Duodenal mucosa (tissue), 2 donors: ENCODE data around the gene CA6.
"Not testable (repeated sequence)": the region's sequence is repeated elsewhere in the genome, so short reads cannot be mapped to it uniquely, and the experiment has no call there.

Source experiments
- H3K27ac ChIP-seq: one replicate; pipeline ENCODE4 v1.7.0; 2013; ENCODE audit warnings: low read depth, low read length
- H3K27me3 ChIP-seq, 2 donors: one replicate each; pipeline ENCODE4 v1.7.0; 2013; ENCODE audit warnings: low read length in 2 of 2, control low read depth in 1 of 2; ENCODE audit not compliant: insufficient read depth in 2 of 2, control insufficient read depth in 1 of 2
- H3K36me3 ChIP-seq, 2 donors: one replicate each; pipeline ENCODE4 v1.7.0; 2013; ENCODE audit warnings: low read length in 2 of 2, control low read depth in 1 of 2; ENCODE audit not compliant: insufficient read depth in 2 of 2, control insufficient read depth in 1 of 2
- H3K4me1 ChIP-seq, 2 donors: one replicate each; pipeline ENCODE4 v1.7.0; 2013; ENCODE audit warnings: low read length in 2 of 2, control low read depth in 1 of 2; ENCODE audit not compliant: insufficient read depth in 2 of 2, control insufficient read depth in 1 of 2
- H3K4me3 ChIP-seq, 2 donors: one replicate each; pipeline ENCODE4 v1.7.0; 2013; ENCODE audit warnings: low read length in 2 of 2, low read depth in 1 of 2
- H3K9ac ChIP-seq, 2 donors: one replicate each; pipeline ENCODE4 v1.7.0; 2013; ENCODE audit warnings: low read length in 2 of 2, low read depth in 1 of 2
- H3K9me3 ChIP-seq, 2 donors: one replicate each; pipeline ENCODE4 v1.7.0; 2013; ENCODE audit warnings: low read length in 2 of 2, control low read depth in 1 of 2; ENCODE audit not compliant: control insufficient read depth in 1 of 2

Gene CA6

DNA sequence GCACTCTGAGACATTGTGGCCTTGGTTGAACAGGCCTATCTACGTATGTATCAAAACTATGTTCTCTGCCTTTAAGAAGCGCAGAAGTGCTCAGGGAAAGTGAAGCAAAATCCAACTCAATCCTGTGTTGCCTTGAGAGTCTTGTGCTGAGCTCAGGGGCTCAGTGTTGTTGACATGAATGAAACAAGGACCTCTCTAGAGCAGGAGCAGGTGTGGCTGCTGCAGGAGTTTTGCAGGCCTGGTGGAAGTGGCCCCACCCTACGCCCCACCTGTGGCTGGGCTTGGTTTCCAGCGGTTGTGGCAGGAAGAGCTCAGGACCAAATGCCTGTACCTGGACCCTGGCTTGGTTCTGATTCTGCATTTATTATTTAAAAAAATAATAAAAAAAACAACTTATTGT is 20.9 kb downstream of the CA6 start:
- Histone ChIP-seq H3K27me3 (no peaks in the 10 kb centered on the region), H3K36me3 (no peaks in the 10 kb centered on the region), H3K27ac (no peak overlapping the region), H3K4me3 (no peak overlapping the region), H3K9me3 (no peaks in the 10 kb centered on the region), H3K9ac (no peak overlapping the region), H3K4me1 (peaks cover 0 to 8% of the 10 kb centered on the region in 2 donors)

DNA sequence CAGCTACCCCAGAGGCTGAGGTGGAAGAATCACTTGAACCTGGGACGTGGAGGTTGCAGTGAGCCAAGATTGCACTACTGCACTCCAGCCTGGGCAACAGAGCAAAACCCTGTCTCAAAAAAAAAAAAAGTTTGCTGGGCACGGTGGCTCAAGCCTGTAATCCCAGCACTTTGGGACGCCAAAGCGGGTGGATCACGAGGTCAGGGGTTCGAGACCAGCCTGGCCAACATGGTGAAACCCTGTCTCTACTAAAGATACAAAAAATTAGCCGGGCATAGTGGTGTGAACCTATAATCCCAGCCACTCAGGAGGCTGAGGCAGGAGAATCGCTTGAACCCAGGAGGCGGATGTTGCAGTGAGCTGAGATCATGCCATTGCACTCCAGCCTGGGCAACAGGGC is 23.2 kb downstream of the CA6 start:
- not testable (repeated sequence) for H3K9me3 ChIP-seq, H3K4me3 ChIP-seq, H3K27ac ChIP-seq, H3K27me3 ChIP-seq, H3K9ac ChIP-seq, H3K36me3 ChIP-seq, H3K4me1 ChIP-seq

DNA sequence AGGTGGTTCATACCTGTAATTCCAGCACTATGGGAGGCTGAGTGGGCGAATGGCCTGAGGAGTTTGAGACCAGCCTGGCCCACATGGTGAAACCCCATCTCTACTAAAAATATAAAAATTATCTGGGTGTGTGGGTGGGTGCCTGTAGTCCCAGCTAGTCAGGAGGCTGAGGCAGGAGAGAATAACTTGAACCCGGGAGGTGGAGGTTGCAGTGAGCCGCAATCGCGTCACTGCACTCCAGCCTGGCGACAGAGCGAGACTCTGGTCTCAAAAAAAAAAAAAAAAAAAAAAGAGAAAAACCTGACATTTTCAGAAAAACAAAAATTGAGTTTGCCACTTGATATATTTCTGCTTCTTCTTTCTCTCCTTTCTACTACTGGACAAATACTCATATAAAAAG is 24.3 kb downstream of the CA6 start:
- Histone ChIP-seq H3K36me3 (no peaks in the 10 kb centered on the region), H3K27ac (no peak overlapping the region), H3K9ac (no peak overlapping the region), H3K4me1 (no peaks in the 10 kb centered on the region), H3K4me3 (no peak overlapping the region), H3K27me3 (no peaks in the 10 kb centered on the region), H3K9me3 (no peaks in the 10 kb centered on the region)

DNA sequence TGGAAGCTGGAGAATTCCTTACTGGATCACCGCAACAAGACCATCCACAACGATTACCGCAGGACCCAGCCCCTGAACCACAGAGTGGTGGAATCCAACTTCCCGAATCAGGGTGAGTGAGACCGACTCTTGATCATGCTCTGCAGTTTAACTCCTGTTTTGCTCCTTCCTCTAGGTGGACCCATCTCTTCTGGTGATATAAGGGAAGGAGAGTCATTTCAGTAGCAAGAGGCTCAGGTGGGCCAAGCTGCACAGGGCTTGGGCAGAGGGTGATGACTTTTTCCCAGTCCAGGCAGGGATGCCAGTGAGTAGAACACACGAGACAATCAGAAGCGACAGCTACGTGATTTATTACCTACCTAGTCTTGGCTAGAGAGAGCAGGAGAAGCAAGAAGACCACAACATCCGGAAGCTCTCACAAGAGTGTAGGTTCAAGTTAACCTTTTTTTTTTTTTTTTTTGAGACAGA is 25.2 kb downstream of the CA6 start:
- Histone ChIP-seq H3K9me3 (no peaks in the 10 kb centered on the region), H3K27ac (no peak overlapping the region), H3K4me1 (no peaks in the 10 kb centered on the region), H3K27me3 (no peaks in the 10 kb centered on the region), H3K9ac (no peak overlapping the region), H3K4me3 (no peak overlapping the region), H3K36me3 (no peaks in the 10 kb centered on the region)

GRCh38 chr1:8974551-8974950 is 28.9 kb downstream of the CA6 start:
- Histone ChIP-seq H3K27ac (no peak overlapping the region), H3K4me1 (peaks cover 4 to 8% of the 10 kb centered on the region in 2 donors), H3K9me3 (no peaks in the 10 kb centered on the region), H3K9ac (no peak overlapping the region), H3K4me3 (no peak overlapping the region), H3K27me3 (no peaks in the 10 kb centered on the region), H3K36me3 (no peaks in the 10 kb centered on the region)

GRCh38 chr1:8976338-8976737 is 30.7 kb downstream of the CA6 start:
- Histone ChIP-seq H3K27me3 (no peaks in the 10 kb centered on the region), H3K27ac (no peak overlapping the region), H3K4me1 (peaks cover 4 to 8% of the 10 kb centered on the region in 2 donors), H3K4me3 (no peak overlapping the region), H3K9ac (no peak overlapping the region), H3K36me3 (no peaks in the 10 kb centered on the region), H3K9me3 (no peaks in the 10 kb centered on the region)

DNA sequence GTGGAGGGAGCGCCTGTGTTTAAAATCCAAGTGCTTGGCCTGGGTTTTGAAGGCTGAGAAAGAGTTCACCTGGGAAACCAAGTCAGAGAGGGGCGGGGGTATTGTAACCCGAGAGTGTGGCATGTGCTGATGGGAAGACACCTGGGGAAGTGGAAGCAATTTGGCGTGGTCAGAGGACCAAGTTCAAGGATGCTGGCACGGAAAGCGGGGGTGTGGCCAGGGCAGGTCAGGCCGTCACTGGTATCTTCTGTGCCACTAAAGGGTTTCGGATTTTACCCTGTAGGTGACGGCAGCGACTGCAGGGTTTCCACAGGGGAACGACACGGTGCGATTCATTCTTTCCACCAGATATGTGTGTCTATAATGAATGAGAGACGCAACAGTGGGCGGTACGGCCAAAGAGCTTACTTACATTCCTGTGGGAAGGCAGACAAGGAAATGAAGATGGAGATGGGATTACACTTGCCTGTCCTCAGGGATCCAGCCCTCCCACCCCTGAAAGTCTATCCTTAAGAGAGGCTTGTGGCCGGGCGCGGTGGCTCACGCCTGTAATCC is 31.3 kb downstream of the CA6 start:
- Histone ChIP-seq H3K9me3 (no peaks in the 10 kb centered on the region), H3K36me3 (no peaks in the 10 kb centered on the region), H3K27ac (no peak overlapping the region), H3K27me3 (no peaks in the 10 kb centered on the region), H3K4me1 (peaks cover 4 to 8% of the 10 kb centered on the region in 2 donors), H3K4me3 (no peak overlapping the region), H3K9ac (no peak overlapping the region)

DNA sequence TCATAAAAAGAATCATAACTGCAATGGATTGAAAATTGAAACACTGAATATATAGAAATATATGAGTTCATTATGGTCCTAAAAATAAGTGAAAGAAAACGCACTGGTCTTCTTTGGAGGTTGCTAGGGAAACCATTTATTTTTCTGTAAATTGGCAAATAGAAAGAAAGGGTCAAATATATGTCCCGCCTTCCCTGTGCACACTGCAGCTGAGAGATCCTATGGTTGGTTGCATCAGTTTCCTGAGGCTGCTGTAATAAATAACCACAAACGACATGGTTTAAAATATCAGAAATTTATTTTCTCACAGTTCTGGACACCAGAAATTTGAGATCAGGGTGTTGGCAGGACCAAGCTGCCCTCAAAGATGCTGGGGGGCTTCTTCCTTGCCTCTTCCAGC is 35.0 kb downstream of the CA6 start:
- no peaks in the 10 kb centered on the region for H3K36me3 ChIP-seq
- no peak overlapping the region for H3K27ac ChIP-seq

DNA sequence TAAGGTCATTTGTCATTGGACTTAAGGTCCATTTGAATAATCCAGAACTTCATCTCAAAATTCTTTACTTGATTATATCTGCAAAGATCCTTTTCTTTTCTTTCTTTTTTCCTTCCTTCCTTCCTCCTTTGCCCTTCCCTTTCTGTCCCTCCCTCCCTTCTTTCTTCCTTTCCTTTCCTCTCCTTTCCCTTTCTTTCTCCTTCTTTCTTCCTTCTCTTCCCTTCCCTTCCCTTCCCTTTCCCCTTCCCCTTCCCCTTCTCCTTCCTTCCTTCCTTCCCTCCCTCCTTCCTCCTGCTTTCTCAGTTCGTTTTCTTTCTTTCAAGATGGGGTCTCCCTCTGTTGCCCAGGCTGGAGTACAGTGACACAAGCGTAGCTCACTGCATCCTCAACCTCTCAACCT is 35.5 kb downstream of the CA6 start:
- H3K9me3 ChIP-seq: no peaks in the 10 kb centered on the region
- no peak overlapping the region for H3K9ac ChIP-seq
- no peaks in the 10 kb centered on the region for H3K27me3 ChIP-seq
- H3K27ac ChIP-seq: no peak overlapping the region
- H3K36me3 ChIP-seq: no peaks in the 10 kb centered on the region
- H3K4me1 ChIP-seq: peaks cover 4 to 8% of the 10 kb centered on the region in 2 donors
- H3K4me3 ChIP-seq: no peak overlapping the region

More for the DNA sequence above, 35.0 kb downstream of the CA6 start:
- Histone ChIP-seq H3K27me3 (no peaks in the 10 kb centered on the region), H3K9ac (no peak overlapping the region), H3K9me3 (no peaks in the 10 kb centered on the region), H3K4me1 (peaks cover 4 to 8% of the 10 kb centered on the region in 2 donors), H3K4me3 (no peak overlapping the region)

DNA sequence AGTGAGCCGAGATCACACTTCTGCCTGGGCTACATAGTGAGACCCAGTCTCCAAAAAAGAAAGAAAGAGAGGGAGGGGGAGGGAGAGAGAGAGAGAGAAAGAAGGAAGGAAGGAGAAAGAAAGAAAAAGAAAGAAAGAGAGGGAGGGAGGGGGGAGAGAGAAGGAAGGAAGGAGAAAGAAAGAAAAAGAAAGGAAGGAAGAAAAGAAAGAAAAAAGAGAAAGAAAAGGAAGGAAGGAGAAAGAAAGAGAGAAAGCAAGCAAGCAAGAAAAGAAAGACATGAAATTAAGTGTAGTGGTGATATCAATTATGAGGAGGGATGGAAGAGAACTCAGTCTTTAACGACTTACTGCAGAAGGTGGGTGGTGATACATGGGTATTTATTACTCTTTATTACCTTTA is 38.5 kb downstream of the CA6 start:
- Histone ChIP-seq H3K9me3 (no peaks in the 10 kb centered on the region), H3K4me3 (no peak overlapping the region), H3K4me1 (peaks cover 0 to 8% of the 10 kb centered on the region in 2 donors), H3K27me3 (no peaks in the 10 kb centered on the region), H3K9ac (no peak overlapping the region), H3K27ac (no peak overlapping the region), H3K36me3 (no peaks in the 10 kb centered on the region)

- Histone ChIP-seq H3K9me3 (no peaks in the 10 kb centered on the region), H3K36me3 (no peaks in the 10 kb centered on the region), H3K4me1 (peaks cover 0 to 8% of the 10 kb centered on the region in 2 donors), H3K9ac (no peak overlapping the region), H3K27me3 (no peaks in the 10 kb centered on the region), H3K27ac (no peak overlapping the region), H3K4me3 (no peak overlapping the region)
Measured at GRCh38 chr1:8984990-8985389, 39.3 kb downstream of the CA6 start.
